Middle frontal gyrus (tissue), 1 donor: Measurements from ENCODE around the gene PRF1.

ENCODE experiments used
- DNase-seq: peaks from one replicate; pipeline ENCODE4 v3.0.0-alpha.2; 2015; ENCODE audit warnings: low spot score; ENCODE audit errors: extremely low spot score

The PRF1 gene

GRCh38 chr10:70578371-70578947 lies 24.1 kb downstream of the PRF1 start:
- DNase-seq: no peak

GRCh38 chr10:70576803-70577517 lies 25.6 kb downstream of the PRF1 start:
- no peak for DNase-seq

GRCh38 chr10:70575874-70576802 lies 26.4 kb downstream of the PRF1 start:
- DNase-seq: no peak

DNA sequence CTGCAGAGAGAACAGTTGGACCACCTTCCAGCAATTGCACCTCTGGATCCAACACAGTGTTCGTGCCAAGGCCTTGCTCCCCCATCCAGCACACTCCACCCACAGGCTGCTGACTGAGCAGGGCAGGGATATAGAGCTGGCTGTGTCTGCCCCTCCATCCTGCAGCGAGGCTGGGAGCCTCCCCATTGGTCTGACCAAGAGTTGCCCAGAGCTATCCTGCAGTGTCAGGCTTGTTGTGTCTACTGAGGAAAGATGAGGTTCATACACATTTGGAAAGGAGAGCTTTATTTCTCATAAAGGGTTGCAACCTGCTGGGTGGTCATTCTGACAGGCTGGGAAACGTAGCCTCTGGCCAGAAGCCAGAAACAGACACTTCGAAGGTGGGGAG lies 27.1 kb downstream of the PRF1 start:
- no peak for DNase-seq

DNA sequence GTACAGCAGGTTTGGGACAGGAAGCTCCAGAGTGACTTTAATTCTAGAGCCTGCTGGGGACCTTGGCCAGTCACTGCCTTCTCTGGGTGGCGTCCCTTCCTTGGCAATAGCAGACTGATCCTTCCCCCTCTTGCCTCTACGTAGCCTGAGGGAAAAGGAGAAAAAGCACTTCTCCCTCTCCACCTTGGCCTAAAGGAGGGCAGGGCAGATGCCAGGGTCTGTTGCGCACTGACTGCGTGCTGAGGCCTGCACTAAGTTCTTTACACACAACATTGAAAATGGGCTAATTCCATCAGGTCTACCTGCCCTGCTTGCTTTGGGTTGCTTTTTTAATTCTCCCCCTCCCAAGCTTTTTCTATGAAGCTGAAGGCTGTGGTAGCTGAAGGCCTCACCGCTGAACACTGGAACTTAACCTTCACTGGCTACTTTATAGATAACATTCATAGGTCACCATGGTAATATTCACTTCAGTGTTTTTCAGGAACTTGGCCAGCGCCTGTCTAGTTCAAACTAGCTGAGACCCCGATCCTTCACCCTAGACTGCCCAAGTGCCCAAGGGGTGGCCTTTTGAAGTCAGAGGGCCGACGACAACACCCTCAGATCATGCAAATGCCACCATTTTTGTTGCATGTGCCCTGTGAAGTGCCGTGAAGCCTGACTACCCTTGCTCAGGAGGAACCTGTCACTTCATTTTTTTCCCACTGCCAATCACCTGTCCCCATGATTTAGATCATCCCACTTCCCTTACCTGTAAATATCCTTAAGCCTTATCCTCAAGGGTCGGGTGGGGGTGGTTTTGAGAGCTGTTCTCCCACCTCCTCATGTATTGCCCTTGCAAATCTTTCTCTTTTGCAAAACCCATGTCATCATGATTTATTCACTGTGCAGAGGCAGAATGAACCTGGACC lies 28.7 kb downstream of the PRF1 start:
- no peak for DNase-seq

- no peak for DNase-seq
Observed at GRCh38 chr10:70571636-70572439, 30.7 kb downstream of the PRF1 start.

GRCh38 chr10:70571236-70571635 lies 31.3 kb downstream of the PRF1 start:
- no peak for DNase-seq

GRCh38 chr10:70568781-70569495 lies 33.6 kb downstream of the PRF1 start:
- no peak for DNase-seq

GRCh38 chr10:70568113-70568512 lies 34.4 kb downstream of the PRF1 start:
- no peak for DNase-seq

DNA sequence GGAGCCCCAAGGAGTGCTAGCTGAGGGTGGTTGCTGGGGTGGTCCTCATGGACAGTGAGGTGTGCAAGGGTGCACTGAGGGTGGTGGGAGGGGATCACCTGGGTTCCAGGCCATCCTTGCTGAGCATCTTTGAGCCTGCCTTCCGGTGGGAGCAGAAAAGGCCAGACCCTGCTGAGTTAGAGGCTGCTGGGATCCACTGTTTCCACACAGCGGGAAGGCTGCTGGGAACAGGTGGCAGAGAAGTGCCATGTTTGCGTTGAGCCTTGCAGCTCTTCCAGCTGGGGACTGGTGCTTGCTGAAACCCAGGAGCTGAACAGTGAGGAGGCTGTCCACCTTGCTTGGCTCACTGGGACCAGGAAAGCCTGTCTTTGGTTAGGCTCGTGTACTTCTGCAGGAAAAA lies 34.9 kb downstream of the PRF1 start:
- no peak for DNase-seq

DNA sequence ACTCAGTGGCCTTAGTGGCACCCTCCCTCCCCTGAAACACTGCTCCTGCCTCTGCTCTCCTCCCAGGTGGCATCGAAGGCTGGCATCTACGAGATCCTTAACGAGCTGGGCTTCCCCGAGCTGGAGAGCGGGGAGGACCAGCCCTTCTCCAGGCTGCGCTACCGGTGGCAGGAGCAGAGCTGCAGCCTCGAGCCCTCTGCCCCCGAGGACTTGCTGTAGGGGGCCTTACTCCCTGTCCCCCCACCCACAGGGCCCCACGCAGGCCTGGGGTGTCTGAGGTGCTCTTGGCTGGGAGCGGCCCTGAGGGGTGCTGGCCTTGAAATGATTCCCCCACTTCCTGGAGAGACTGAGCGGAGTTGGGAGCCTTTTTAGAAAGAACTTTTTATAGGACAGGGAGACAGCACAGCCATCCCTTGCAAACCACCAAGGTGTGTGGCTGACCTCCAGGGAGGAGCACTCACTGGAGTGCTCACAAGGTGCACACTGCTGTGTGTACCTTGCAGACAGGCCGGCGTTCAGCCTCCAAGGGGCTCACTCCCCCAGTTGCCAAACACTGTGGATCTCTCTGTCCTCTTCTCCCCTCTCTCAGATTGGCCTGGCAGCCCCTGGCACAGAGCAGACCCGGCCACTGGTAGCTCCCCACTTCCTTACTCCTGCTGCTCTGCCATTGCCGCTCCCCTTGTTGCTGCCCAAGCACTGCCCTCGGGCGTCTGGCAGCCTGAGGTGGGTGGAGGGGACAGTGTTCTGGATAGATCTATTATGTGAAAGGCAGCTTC lies 35.8 kb downstream of the PRF1 start:
- DNase-seq: no peak

DNA sequence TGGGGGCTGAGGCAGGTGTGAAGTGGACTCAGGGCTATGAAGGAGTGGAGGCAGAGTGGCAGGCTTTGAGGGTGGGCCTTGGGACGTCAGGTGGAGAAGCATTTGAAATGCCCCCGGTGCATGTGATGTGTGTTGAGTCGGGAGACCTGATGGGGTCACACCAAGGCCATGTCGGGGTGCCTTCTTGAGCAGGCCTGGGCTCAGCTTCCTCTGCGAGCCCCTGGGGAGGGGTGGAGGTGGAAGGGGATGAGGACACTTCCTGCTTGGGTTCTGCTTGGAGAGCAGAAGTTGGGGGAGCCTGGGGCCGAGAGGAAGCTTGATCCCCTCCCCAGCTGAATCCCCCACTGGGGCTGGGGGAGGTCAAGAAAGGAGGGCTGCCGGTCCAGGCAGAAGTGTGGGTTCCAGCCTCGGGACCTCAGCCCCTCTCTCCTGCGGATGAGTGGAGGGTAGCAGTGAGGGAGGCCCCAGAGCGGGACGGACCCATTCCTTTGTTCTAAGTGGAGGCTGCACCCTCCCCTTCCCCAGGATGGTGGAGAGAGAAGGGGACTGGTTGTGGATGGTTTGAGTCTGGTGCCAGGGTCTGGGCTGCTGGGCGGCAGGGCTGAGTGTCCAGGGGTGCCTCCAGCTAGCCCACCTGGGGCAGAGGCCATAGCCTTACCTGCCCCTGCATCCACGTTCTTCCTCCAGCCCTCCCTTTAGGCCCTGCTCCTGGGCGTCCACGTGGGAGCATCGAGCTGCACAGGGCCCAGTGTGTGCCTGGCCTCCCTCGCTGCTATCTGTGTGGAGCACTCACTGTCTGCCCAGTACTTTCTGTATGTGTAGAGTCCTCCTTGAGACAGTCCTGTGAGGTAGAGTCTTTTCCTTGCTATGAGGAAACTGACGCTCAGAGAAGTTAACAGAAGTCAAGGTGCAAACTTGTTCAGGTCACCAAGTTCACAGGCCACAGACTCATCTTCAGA lies 36.7 kb downstream of the PRF1 start:
- DNase-seq: no peak

DNA sequence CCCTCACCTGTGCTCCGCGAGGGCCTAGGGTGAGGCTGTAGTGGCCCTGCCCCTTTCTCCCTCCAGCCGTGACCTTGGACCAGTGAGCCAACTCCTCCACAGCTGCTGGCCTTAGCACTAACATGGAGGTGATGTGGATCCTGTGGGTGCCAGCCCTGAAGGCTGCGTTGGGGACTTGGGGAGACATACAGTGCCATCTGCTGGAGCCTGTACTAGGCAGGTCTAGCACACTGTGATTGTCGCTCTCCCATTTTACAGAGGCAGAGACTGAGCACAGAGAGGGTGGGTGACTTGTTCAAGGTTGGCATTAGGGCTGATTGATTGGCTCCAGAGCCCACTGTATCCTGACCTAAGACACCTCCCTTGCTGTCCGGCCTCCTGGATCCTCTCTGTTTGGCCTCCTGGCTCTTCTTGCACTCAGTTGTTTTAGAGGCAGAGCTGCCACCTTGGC lies 37.6 kb downstream of the PRF1 start:
- DNase-seq: no peak

DNA sequence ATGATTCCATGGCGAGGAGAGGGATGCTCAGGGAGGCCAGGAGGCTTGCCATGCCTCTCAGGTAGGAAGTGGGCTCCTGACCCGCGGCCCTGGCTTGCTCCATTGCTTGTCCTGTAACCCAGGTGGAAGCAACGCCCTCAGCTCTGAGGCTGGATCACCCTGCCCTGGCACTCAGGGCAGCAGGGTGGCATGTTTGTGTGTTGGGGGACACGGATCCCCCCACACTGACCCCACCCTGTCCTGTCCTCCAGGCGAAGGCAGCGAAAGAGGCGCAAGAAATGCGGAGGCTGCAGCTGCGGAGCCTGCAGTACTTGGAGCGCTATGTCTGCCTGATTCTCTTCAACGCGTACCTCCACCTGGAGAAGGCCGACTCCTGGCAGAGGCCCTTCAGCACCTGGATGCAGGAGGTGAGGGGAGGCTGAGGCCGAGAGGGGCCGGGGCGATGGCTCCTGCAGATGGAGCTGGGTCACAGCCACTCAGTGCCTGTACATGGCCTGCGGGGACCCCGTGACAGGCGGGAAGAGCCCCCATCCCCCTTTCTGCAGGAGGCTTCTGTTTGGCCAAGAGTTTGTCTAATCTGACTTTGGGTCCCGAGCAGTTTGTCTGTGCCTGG lies 38.3 kb downstream of the PRF1 start:
- DNase-seq: no peak

DNA sequence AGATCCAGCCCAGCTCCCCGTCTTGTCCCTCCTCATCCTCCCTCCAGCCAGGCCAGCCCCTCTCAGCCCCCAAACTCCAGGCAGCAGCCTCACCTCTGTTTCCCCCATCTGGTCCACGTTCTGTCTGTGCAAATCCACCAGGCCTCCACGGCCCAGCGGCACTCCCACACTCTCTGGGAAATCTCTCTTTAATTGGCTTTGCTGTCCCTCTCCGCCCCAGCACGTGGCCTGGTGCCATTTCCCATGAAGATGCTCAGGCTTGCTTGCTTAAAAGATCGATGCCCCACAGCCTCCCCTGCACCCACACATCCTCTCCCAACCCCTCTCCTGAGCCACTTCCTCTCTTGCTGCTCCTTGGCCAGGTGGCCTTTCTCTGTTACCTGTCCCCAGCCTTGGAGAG lies 39.3 kb downstream of the PRF1 start:
- no peak for DNase-seq

DNA sequence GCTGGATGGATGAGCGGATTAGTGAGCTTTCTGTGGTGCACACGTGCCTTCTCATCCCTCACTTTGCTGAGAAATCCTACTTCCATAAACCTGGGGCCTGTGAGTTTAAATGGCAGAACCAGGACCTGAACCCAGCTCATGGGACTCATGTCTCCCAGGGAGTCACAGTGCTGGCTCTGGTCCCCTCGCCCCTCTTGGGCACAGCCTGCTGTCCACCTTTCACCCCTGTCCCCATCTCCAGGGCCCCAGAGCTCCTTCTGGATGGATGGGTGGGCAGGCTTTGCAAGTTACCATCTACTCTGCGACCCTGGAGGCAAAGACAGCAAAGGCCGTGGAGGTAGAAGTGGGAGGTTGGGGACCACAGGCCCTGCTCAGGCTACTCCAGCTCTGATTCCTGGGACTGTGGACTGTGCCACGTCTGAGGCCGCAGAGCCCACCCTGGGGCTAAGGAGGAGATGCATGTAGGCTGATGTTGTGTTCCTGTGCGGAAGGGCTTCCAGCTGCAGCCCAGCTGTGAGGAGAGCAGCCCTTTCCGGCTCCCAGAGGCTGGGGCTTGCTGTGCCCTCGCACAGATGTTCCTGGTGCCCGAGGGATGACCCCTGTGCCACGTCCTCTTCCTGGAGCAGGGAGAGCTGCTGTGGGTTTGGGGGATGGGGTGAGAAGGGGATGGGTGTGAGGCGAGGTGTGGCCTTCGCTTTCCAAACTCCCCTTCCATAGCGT lies 40.3 kb downstream of the PRF1 start:
- no peak for DNase-seq

DNA sequence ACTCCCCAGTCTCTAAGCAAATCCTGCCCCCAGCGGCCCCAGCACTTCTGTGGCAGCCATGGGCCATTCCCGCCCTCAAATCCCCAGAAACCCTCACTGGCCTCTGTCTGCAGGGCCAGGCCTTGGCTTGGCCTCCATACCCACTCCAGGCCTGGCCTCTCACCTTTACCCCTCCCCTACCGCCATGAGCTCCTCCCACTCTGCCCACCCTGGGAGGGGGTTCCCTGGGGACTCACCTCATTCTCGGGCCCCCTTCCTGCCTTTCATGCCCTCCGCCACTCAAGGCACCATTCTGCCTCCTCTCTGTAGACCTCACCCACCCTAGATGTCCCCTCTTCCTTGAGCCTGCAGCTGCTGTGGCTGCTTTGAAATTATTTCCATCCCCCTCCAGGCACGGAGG lies 41.0 kb downstream of the PRF1 start:
- DNase-seq: no peak
